ENCODE data around the gene NEGR1.

NEGR1 gene

GRCh38 chr1:71532343-71532742, 750.0 kb downstream of the NEGR1 start:
- no peak for DNase-seq

- DNase-seq, result no peak
Observed at GRCh38 chr1:71526824-71527223, 755.5 kb downstream of the NEGR1 start.

GRCh38 chr1:71522721-71523120, 759.6 kb downstream of the NEGR1 start:
- DNase-seq, result no peak

- DNase-seq, result no peak
Observed at GRCh38 chr1:71521655-71522264, 760.6 kb downstream of the NEGR1 start.

GRCh38 chr1:71511505-71511904, 770.8 kb downstream of the NEGR1 start:
- DNase-seq, result no peak

- no peak for DNase-seq
Observed at GRCh38 chr1:71510725-71511124, 771.6 kb downstream of the NEGR1 start.

GRCh38 chr1:71509051-71509595, 773.2 kb downstream of the NEGR1 start:
- no peak for DNase-seq

GRCh38 chr1:71502006-71502405, 780.3 kb downstream of the NEGR1 start:
- no peak for DNase-seq

- no peak for DNase-seq
Observed at GRCh38 chr1:71498542-71498941, 783.8 kb downstream of the NEGR1 start.

GRCh38 chr1:71494163-71494562, 788.2 kb downstream of the NEGR1 start:
- no peak for DNase-seq

- no peak for DNase-seq
Observed at GRCh38 chr1:71492298-71493041, 789.9 kb downstream of the NEGR1 start.

GRCh38 chr1:71490432-71490831, 791.9 kb downstream of the NEGR1 start:
- no peak for DNase-seq

GRCh38 chr1:71488555-71489252, 793.6 kb downstream of the NEGR1 start:
- no peak for DNase-seq

GRCh38 chr1:71473331-71473730, 809.0 kb downstream of the NEGR1 start:
- DNase-seq, result no peak

- no peak for DNase-seq
Observed at GRCh38 chr1:71465093-71465492, 817.2 kb downstream of the NEGR1 start.

GRCh38 chr1:71464016-71464415, 818.3 kb downstream of the NEGR1 start:
- DNase-seq, result no peak

GRCh38 chr1:71463144-71463543, 819.2 kb downstream of the NEGR1 start:
- no peak for DNase-seq

- no peak for DNase-seq
Observed at GRCh38 chr1:71462247-71462646, 820.1 kb downstream of the NEGR1 start.

GRCh38 chr1:71461416-71461815, 820.9 kb downstream of the NEGR1 start:
- DNase-seq, result no peak

GRCh38 chr1:71448444-71448843, 833.9 kb downstream of the NEGR1 start:
- no peak for DNase-seq

GRCh38 chr1:71438626-71439025, 843.7 kb downstream of the NEGR1 start:
- no peak for DNase-seq

- no peak for DNase-seq
Observed at GRCh38 chr1:71435951-71436350, 846.4 kb downstream of the NEGR1 start.

GRCh38 chr1:71434240-71434639, 848.1 kb downstream of the NEGR1 start:
- DNase-seq, result no peak

GRCh38 chr1:71428029-71428428, 854.3 kb downstream of the NEGR1 start:
- no peak for DNase-seq
